Measurements from ENCODE around the gene GPRIN2.

- TF ChIP-seq, protein P1, sequence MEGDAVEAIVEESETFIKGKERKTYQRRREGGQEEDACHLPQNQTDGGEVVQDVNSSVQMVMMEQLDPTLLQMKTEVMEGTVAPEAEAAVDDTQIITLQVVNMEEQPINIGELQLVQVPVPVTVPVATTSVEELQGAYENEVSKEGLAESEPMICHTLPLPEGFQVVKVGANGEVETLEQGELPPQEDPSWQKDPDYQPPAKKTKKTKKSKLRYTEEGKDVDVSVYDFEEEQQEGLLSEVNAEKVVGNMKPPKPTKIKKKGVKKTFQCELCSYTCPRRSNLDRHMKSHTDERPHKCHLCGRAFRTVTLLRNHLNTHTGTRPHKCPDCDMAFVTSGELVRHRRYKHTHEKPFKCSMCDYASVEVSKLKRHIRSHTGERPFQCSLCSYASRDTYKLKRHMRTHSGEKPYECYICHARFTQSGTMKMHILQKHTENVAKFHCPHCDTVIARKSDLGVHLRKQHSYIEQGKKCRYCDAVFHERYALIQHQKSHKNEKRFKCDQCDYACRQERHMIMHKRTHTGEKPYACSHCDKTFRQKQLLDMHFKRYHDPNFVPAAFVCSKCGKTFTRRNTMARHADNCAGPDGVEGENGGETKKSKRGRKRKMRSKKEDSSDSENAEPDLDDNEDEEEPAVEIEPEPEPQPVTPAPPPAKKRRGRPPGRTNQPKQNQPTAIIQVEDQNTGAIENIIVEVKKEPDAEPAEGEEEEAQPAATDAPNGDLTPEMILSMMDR (IDR thresholded peaks at IDR 0.05; ENCODE audit: low read depth, low read length, poor library complexity, severe bottlenecking) = no peak
- no peak for TF ChIP-seq EZH2phosphoT487 (IDR thresholded peaks at IDR 0.05; ENCODE audit: borderline replicate concordance, low read length)
Measured at GRCh38 chr10:46515793-46516192, 40.7 kb downstream of the GPRIN2 start.

Data from DOHH2 (cell line).